Erythroblast (primary cell): ENCODE measurements around the gene NUDT5.

Source experiments
- GATA1 ChIP-seq: IDR thresholded peaks from 2 replicates; pipeline ENCODE4 v1.6.1; 2011; ENCODE audit warnings: low read depth, mild to moderate bottlenecking, control low read depth, low read length, moderate library complexity
- POLR2A ChIP-seq: IDR thresholded peaks from 2 replicates; pipeline ENCODE4 v1.6.1; 2011; ENCODE audit warnings: mild to moderate bottlenecking, low read length

DNA sequence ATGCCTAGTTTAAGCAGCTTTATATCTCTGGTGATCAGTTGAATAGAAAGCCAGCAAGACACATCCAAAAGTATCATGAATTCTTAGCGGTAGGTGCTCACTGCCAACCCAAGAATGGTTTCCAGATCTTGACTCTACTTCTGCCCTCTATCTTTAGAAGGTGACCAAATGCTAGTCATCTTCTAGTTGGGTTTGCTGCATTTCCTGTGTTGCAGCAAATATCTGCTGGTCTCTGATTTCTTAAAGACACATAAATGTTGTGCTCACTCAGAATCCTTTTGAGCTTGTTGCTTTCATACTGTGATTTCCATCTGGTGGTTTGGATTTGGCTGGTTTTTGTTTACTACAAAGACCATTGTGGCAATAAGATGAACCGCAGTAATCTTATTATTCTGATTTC, 2.5 kb upstream of the NUDT5 start:
- TF ChIP-seq POLR2A (no peak), GATA1 (no peak)
